Gastrocnemius medialis (tissue), 4 donors: ENCODE results near the gene AKAP13. TPM values are rescaled to one million over a fixed set of nuclear protein-coding genes. Genes with fewer than 3 reads are reported as not detected.

Experiments used
- ATAC-seq, 2 donors: fragments of 150-250 bp; one replicate each; pipeline ENCODE4 v1.9.1; 2016
- DNase-seq, 2 donors: peaks; one replicate each; pipeline ENCODE4 v3.0.0-alpha.2; 2019
- H3K27ac ChIP-seq, 4 donors: fragments of 200-600 bp; sonication (generic); 1 replicate in 1 of 4; 2 replicates in 3 of 4; pipeline ENCODE4 v1.5.1; 2016 to 2018; ENCODE audit warnings: mild to moderate bottlenecking in 2 of 4, moderate library complexity in 1 of 4
- H3K27me3 ChIP-seq, 3 donors: fragments of 200-600 bp; sonication (generic) in 2 of 3; 1 replicate in 1 of 3; 2 replicates in 2 of 3; pipeline versions ENCODE4 v1.5.1 to v1.6.0; 2016 to 2019; ENCODE audit warnings: mild to moderate bottlenecking in 1 of 3, moderate library complexity in 1 of 3
- H3K36me3 ChIP-seq, 2 donors: fragments of 200-600 bp; sonication (generic) in 1 of 2; one replicate each; pipeline ENCODE4 v1.5.1; 2017 to 2018
- H3K4me1 ChIP-seq, 2 donors: fragments of 200-600 bp; sonication (generic) in 1 of 2; one replicate each; pipeline ENCODE4 v1.5.1; 2016 to 2017; ENCODE audit warnings: mild to moderate bottlenecking in 2 of 2
- H3K4me3 ChIP-seq, 4 donors: fragments of 200-600 bp; sonication (generic) in 3 of 4; 1 replicate in 1 of 4; 2 replicates in 3 of 4; pipeline ENCODE4 v1.5.1; 2016 to 2019; ENCODE audit warnings: mild to moderate bottlenecking in 2 of 4
- H3K9me3 ChIP-seq, 3 donors: fragments of 200-600 bp; sonication (generic) in 2 of 3; 1 replicate in 1 of 3; 2 replicates in 2 of 3; pipeline ENCODE4 v1.5.1; 2016 to 2019
- POLR2A ChIP-seq, 2 donors: fragments of 450-650 bp; IDR thresholded peaks; one replicate each; pipeline ENCODE4 v1.6.1; 2017; ENCODE audit warnings: antibody characterized with exemption in 2 of 2, mild to moderate bottlenecking in 2 of 2, moderate library complexity in 2 of 2
- in situ Hi-C, 4 donors: fragments of 200-750 bp; cut with MboI; loops; one replicate each; pipeline versions ENCODE4 v1.15.0 to v1.8.0; 2017; ENCODE audit warnings: low sequenced_read_pairs in 4 of 4
- intact Hi-C: fragments of 100-400 bp; cut with DNase I; formaldehyde crosslinking; loops from one replicate; pipeline ENCODE4 v1.15.1; 2023; ENCODE audit warnings: low total_unique reads
- total RNA-seq, 4 donors: library from RNA; depleted of rRNA; stranded (reverse); fragments of >200 nt; gene quantifications; one replicate each; pipeline versions ENCODE4 v1.1.0 to v1.2.3, GENCODE V29; 2016
- TF ChIP-seq, protein P1 (sequence below), 5 experiments: fragments of 450-650 bp in 3 of 5; fragments of 200-600 bp in 2 of 5; sonication (generic) in 2 of 5; IDR thresholded peaks in 4 of 5; conservative IDR thresholded peaks in 1 of 5; 1 replicate in 4 of 5; 2 replicates in 1 of 5; pipeline ENCODE4 v1.5.1; 2016 to 2019; ENCODE audit warnings: antibody characterized with exemption in 5 of 5, mild to moderate bottlenecking in 3 of 5, moderate library complexity in 3 of 5

The AKAP13 gene
- total RNA-seq, 4 donors from 2014 or later = 127 to 481 (median 172) TPM

DNA sequence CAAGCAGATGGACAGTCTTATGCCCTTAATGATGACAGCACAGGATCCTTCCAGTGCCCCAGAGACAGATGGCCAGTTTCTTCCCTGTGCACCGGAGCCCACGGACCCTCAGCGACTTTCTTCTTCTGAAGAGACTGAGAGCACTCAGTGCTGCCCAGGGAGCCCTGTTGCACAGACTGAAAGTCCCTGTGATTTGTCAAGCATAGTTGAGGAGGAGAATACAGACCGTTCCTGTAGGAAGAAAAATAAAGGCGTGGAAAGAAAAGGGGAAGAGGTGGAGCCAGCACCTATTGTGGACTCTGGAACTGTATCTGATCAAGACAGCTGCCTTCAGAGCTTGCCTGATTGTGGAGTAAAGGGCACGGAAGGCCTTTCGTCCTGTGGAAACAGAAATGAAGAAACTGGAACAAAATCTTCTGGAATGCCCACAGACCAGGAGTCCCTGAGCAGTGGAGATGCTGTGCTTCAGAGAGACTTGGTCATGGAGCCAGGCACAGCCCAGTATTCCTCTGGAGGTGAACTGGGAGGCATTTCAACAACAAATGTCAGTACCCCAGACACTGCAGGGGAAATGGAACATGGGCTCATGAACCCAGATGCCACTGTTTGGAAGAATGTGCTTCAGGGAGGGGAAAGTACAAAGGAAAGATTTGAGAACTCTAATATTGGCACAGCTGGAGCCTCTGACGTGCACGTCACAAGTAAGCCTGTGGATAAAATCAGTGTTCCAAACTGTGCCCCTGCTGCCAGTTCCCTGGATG is 198.7 kb downstream of the AKAP13 start:
- ATAC-seq (peak; percentile 8 to 25), DNase-seq (peak; percentile 23 to 39)
- Histone ChIP-seq H3K9me3 (no peaks in the 10 kb centered on the region), H3K27ac (peak overlapping the region; percentile 88 to 96 (median 90)), H3K27me3 (no peaks in the 10 kb centered on the region), H3K36me3 (no peaks in the 10 kb centered on the region), H3K4me3 (peak overlapping the region; percentile 12 to 60 (median 24)), H3K4me1 (peaks cover 48 to 61% of the 10 kb centered on the region in 2 donors)
- TF ChIP-seq POLR2A (IDR thresholded peaks at IDR 0.05) = peak; percentile 24 to 50
- TF ChIP-seq, protein P1, sequence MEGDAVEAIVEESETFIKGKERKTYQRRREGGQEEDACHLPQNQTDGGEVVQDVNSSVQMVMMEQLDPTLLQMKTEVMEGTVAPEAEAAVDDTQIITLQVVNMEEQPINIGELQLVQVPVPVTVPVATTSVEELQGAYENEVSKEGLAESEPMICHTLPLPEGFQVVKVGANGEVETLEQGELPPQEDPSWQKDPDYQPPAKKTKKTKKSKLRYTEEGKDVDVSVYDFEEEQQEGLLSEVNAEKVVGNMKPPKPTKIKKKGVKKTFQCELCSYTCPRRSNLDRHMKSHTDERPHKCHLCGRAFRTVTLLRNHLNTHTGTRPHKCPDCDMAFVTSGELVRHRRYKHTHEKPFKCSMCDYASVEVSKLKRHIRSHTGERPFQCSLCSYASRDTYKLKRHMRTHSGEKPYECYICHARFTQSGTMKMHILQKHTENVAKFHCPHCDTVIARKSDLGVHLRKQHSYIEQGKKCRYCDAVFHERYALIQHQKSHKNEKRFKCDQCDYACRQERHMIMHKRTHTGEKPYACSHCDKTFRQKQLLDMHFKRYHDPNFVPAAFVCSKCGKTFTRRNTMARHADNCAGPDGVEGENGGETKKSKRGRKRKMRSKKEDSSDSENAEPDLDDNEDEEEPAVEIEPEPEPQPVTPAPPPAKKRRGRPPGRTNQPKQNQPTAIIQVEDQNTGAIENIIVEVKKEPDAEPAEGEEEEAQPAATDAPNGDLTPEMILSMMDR (IDR thresholded peaks at IDR 0.05 in 4 of 5, conservative IDR thresholded peaks at IDR 0.05 in 1 of 5) = no peak
- intact Hi-C loops (loop anchor here (5.0 kb wide), 2 partner anchors 77 to 247 kb away; no protein-coding TSS in a partner anchor), in situ Hi-C loops (loop anchor here in 1 of 4 donors (25.0 kb wide), 1 partner anchor 258 kb away; no protein-coding TSS in a partner anchor)

DNA sequence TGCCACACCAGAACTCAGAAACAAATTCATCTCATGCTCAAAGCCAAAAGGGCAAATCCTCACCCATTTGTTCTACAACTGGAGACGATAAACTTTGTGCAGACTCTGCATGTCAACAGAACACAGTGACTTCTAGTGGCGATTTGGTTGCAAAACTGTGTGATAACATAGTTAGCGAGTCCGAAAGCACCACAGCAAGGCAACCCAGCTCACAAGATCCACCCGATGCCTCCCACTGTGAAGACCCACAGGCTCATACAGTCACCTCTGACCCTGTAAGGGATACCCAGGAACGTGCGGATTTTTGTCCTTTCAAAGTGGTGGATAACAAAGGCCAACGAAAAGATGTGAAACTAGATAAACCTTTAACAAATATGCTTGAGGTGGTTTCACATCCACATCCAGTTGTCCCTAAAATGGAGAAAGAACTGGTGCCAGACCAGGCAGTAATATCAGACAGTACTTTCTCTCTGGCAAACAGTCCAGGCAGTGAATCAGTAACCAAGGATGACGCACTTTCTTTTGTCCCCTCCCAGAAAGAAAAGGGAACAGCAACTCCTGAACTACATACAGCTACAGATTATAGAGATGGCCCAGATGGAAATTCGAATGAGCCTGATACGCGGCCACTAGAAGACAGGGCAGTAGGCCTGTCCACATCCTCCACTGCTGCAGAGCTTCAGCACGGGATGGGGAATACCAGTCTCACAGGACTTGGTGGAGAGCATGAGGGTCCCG is 199.7 kb downstream of the AKAP13 start:
- Histone ChIP-seq H3K4me3 (peak overlapping the region; percentile 51 to 63 (median 60)), H3K36me3 (no peaks in the 10 kb centered on the region)
- intact Hi-C loops = loop anchor here (5.0 to 10.0 kb wide), 8 partner anchors 78 to 948 kb away; partner anchors contain the start of genes AGBL1, AKAP13 and KLHL25

DNA sequence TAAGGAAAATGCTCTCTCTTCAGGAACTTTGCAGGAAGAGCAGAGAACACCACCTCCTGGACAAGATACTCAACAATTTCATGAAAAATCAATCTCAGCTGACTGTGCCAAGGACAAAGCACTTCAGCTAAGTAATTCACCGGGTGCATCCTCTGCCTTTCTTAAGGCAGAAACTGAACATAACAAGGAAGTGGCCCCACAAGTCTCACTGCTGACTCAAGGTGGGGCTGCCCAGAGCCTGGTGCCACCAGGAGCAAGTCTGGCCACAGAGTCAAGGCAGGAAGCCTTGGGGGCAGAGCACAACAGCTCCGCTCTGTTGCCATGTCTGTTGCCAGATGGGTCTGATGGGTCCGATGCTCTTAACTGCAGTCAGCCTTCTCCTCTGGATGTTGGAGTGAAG is 200.5 kb downstream of the AKAP13 start:
- DNase-seq = peak in 1 of 2 donors; percentile 40
- H3K27ac ChIP-seq = peak overlapping the region; percentile 88 to 96 (median 90)

More for the DNA sequence above, 199.7 kb downstream of the AKAP13 start:
- Histone ChIP-seq H3K4me1 (peaks cover 56 to 71% of the 10 kb centered on the region in 2 donors), H3K27me3 (no peaks in the 10 kb centered on the region), H3K9me3 (no peaks in the 10 kb centered on the region), H3K27ac (peak overlapping the region; percentile 88 to 96 (median 90))
- DNase-seq (peak; percentile 44 to 54), ATAC-seq (peak; percentile 30 to 39)
- TF ChIP-seq, protein P1 (IDR thresholded peaks at IDR 0.05 in 4 of 5, conservative IDR thresholded peaks at IDR 0.05 in 1 of 5) = no peak
- peak; percentile 24 to 46 for TF ChIP-seq POLR2A (IDR thresholded peaks at IDR 0.05)
- in situ Hi-C loops = loop anchor here in 2 of 4 donors (10.0 to 25.0 kb wide), 2 partner anchors 125 to 257 kb away; no protein-coding TSS in a partner anchor

DNA sequence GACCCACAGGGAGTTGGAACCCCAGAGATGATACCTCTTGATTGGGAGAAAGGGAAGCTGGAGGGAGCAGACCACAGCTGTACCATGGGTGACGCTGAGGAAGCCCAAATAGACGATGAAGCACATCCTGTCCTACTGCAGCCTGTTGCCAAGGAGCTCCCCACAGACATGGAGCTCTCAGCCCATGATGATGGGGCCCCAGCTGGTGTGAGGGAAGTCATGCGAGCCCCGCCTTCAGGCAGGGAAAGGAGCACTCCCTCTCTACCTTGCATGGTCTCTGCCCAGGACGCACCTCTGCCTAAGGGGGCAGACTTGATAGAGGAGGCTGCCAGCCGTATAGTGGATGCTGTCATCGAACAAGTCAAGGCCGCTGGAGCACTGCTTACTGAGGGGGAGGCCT is 201.1 kb downstream of the AKAP13 start:
- DNase-seq (peak; percentile 53 to 68), ATAC-seq (no peak)
- TF ChIP-seq, protein P1 (IDR thresholded peaks at IDR 0.05 in 4 of 5, conservative IDR thresholded peaks at IDR 0.05 in 1 of 5) = no peak
- TF ChIP-seq POLR2A (IDR thresholded peaks at IDR 0.05) = no peak
- Histone ChIP-seq H3K27ac (peak overlapping the region; percentile 88 to 96 (median 90)), H3K9me3 (no peaks in the 10 kb centered on the region), H3K27me3 (no peaks in the 10 kb centered on the region), H3K36me3 (no peaks in the 10 kb centered on the region), H3K4me3 (peak overlapping the region; percentile 51 to 63 (median 60)), H3K4me1 (peaks cover 59 to 73% of the 10 kb centered on the region in 2 donors)
- in situ Hi-C loops = loop anchor here in 2 of 4 donors (10.0 to 25.0 kb wide), 2 partner anchors 123 to 256 kb away; no protein-coding TSS in a partner anchor
- intact Hi-C loops = loop anchor here (5.0 to 10.0 kb wide), 6 partner anchors 199 to 949 kb away; partner anchors contain the start of genes AGBL1, AKAP13 and KLHL25

More for the DNA sequence above, 200.5 kb downstream of the AKAP13 start:
- H3K4me3 ChIP-seq = peak overlapping the region; percentile 51 to 63 (median 60)
- TF ChIP-seq POLR2A (IDR thresholded peaks at IDR 0.05) = no peak
- TF ChIP-seq, protein P1 (IDR thresholded peaks at IDR 0.05 in 4 of 5, conservative IDR thresholded peaks at IDR 0.05 in 1 of 5) = no peak
- H3K27me3 ChIP-seq = no peaks in the 10 kb centered on the region
- intact Hi-C loops = loop anchor here (5.0 to 10.0 kb wide), 6 partner anchors 199 to 949 kb away; partner anchors contain the start of genes AGBL1, AKAP13 and KLHL25
- in situ Hi-C loops = loop anchor here in 2 of 4 donors (10.0 to 25.0 kb wide), 2 partner anchors 124 to 256 kb away; no protein-coding TSS in a partner anchor
- no peaks in the 10 kb centered on the region for H3K36me3 ChIP-seq
- H3K9me3 ChIP-seq = no peaks in the 10 kb centered on the region
- ATAC-seq = no peak
- H3K4me1 ChIP-seq = peaks cover 57 to 76% of the 10 kb centered on the region in 2 donors
